ENCODE data around the gene LRMDA.

GRCh38 chr10:75773813-75774782, 342.7 kb downstream of the LRMDA start:
- TF ChIP-seq CTCF (conservative IDR thresholded peaks at IDR 0.05; ENCODE audit: low read depth, low read length) (no peak), EZH2phosphoT487 (IDR thresholded peaks at IDR 0.05; ENCODE audit: borderline replicate concordance, low read length) (no peak)
